Inferior parietal cortex (tissue), 1 donor: ENCODE results near the gene GNA12.
"Not testable (repeated sequence)": the region's sequence is repeated elsewhere in the genome, so short reads cannot be mapped to it uniquely, and the experiment has no call there.

Source experiments
- DNase-seq: peaks from one replicate; pipeline ENCODE4 v3.0.0-alpha.2; 2016; ENCODE audit errors: extremely low spot score

Gene GNA12

GRCh38 chr7:2691932-2692439 lies 152.1 kb downstream of the GNA12 start:
- not testable (repeated sequence) for DNase-seq

DNA sequence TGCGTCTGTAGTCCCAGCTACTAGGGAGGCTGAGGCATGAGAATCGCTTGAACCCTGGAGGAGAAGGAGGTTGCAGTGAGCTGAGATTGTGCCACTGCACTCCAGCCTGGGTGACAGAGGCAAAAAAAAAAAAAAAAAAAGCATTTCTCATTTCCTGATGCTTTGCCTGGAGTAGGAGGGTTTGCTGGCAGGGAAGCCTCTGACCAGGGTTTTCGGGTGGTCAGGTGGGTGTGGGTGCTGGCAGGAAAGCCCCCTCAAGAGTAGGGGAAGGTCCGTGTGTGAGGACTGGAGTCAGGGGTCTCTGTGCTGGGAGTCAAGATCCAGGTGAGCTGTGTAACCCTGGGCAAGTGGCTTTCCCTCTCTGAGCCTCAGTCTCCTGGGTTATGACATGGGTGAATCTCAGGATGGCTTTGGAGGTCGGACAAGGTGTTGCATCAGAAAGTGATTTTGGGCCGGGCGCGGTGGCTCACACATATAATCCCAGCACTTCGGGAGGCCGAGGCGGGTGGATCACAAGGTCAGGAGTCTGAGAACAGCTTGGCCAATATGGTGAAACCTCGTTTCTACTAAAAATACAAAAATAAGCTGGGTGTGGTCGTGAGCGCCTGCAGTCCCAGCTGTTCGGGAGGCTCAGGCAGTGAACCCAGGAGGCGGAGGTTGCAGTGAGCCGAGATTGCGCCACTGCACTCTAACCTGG lies 152.9 kb downstream of the GNA12 start:
- no peak for DNase-seq

GRCh38 chr7:2689951-2690705 lies 154.0 kb downstream of the GNA12 start:
- no peak for DNase-seq

DNA sequence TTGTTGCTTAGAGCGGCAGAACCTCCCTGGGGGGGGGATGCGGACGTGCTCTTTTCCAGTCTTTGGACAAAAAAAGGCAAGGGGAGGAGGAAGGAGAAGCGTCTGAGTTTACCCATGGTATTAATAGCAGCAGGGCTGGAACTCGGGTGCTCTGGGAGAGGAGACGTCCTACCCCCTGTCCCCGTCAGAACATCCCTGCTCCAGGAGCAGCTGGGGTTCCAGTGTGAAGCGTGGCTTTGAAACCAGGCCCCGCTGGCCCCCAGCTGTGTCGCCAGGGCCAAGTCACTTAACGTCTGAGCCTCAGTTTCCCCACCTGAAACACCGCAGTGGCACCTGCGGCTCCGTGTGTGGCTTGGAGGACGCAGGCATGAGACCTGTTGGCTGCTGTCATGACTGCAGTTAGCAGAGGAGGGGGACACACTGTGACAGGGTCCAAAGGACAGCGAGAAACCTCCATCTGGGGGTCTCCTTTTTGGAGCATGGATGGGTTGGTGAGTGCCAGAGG lies 154.7 kb downstream of the GNA12 start:
- no peak for DNase-seq

- peak; percentile 51 for DNase-seq
These were observed 155.4 kb downstream of the GNA12 start for GRCh38 chr7:2688409-2689342.

- no peak for DNase-seq
These were observed 156.2 kb downstream of the GNA12 start, which contains the start of gene AMZ1 for GRCh38 chr7:2687881-2688318. TSS of gene AMZ1 (plus strand) at chr7:2688202. CDS start at chr7:2700452, 12,250 bp downstream.

DNA sequence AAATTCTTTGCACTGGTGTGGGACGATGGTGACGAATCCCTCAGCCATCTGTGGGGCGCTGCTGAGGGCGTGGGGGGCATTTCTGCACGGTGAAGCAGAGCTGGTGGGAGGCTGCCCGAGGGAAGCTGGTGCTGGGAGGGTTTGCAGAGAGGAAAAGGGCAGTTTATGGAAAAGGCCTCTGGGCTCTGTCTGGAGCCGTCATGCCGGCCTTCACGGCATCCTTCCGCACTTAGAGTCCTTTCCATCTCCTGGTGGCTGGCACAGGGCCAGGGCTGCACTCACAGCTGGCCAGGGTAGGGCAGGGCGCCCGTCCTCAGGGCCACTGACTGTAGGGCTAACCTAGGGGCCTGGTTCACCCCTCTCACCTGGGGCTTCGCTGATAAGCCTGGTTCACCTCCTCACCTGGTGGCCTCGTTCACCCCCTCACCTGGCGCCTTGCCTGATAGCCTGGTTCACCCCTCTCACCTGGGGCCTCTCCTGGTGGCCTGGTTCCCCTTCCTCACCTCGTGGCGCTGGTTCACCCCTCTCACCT lies 156.7 kb downstream of the GNA12 start:
- DNase-seq, result no peak

GRCh38 chr7:2686101-2686500 lies 158.0 kb downstream of the GNA12 start:
- no peak for DNase-seq

DNA sequence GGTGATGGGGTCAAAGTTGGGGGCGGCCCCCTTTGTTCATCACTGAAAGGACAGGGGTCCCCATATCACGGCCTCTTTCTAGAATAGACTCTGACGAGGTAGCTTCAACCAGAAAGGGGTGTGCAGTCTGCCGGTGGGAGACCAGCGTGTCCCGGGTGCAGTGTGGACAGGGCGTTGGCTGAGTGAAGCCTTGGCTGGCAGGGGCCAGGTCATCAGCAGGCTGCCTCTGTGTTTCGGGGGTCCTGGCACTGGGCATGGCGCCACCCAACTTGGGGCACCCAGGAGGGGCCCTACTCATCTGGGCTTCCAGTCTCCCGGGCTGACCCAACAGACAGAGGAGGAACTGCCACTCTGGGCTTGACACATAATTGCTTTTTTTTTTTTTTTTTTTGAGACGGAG lies 159.6 kb downstream of the GNA12 start:
- no peak for DNase-seq

DNA sequence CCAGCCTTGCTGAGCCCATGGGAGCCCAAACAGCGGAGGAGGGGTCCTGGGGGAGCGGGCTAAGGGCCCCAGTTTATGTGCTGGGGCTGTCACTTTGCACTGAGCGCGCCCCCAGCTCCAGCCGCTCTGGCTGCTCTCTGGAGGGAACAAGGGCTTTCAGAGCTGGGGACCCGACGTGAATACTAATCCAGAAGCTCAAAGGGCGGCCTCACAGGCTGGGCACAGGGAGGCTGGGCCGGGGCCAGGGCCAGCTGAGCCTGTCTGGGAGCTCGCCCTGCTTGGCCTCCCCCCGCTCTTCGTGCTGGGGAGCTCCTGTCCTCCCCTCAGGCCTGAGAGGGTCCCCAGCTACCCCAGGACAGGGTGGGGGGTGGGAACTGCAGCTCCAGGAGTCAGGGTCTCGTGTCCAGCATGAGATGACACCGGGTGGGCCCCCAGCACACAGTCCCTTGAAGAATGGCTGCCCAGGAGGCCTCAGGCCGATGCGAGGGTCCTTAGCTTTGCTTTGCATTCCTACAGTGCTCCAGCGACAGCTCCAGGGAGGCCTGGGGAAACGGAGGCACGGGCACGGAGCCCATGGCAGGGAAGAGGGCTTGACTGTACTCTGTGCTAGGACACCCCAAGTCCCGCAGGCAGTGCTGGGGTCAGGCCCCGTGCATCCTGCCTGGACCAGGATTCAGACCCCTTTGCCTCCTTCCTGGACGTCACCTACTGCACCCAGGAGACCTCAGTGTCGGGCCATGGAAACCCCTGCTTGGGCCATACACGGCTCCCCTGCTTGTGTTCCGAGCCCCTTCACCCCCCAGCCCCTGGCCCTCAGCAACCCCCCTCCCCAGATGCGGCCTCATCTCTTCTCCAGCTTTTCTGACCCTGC lies 161.9 kb downstream of the GNA12 start:
- peak; percentile 86 for DNase-seq

- DNase-seq, result peak; percentile 87
These were observed 163.2 kb downstream of the GNA12 start for GRCh38 chr7:2680792-2681490.

- no peak for DNase-seq
These were observed 163.9 kb downstream of the GNA12 start for GRCh38 chr7:2680256-2680655.

DNA sequence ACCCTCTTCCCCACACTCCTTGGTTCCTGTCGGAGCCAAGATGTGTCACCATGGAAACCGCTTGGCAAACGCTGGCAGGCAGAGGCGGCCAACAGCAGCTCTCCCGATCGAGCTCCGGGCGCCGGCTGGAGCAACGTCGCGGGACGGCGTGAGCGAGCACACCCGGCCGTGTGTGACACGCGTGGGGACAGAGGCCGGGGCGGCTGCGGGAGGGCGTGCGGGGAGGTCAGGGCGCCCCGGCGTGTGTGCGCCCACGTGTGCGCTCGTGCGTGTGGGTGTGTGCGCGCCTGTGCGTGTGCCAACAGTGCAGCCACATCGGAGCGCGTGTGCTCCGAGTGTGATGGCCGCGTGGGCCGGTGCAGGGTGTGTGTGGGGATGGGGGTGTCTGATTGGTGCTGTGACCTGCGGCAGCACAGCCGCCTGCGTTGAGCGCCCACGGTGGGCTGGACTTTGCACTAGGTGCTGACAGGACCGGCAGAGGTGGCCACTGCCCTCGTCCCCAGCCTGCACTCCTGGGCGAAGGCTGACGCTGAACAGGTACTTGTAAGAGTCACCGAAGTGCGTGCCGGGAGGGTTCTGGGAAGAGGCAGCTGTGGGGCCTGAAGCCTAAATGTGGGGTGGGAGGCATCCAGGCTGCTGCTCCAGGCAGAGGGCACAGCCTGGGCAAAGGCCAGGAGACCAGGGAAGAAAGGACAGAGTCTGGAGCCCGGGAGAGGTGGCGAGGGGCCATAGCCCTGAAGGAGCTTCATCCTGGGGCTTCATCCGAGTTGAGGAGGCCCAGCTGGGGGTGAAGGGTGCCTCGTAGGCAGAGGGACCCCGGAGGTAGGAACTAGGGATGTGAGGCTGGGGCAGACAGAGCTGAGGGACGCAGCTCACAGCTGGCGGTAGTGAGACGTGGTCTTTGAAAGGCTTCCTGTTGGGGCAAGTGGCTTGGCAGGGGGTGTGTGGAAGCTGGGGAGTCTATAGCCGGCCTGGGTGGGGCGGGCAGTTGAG lies 164.7 kb downstream of the GNA12 start:
- not testable (repeated sequence) for DNase-seq

DNA sequence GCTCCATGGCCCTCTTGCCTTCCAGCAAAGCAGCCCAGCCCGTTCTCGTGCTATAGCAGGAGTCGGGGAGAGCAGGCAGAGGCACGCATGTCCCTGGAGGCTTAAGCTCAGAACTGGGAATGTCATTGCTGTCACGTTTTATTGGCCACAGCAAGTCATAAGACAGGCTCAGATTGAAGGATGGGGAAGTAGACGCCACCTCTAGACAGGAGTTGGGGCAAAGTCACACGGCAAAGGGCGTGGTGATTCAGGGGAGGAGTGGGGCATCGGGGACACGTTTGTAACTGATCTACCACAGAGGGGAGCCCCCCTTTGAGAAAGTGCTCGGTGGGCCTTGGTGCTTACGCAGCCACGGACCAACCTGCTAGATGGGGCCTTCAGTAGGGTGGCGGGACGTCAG lies 165.7 kb downstream of the GNA12 start:
- not testable (repeated sequence) for DNase-seq
